T47D (cell line): ENCODE results near the gene RPA3.

ENCODE experiments used
- DNase-seq, 2 experiments: peaks; one replicate each; pipeline versions ENCODE4 v3.0.0 to v3.0.0-alpha.2; 2011 to 2012; ENCODE audit warnings: low read depth in 1 of 2, low spot score in 1 of 2
- JUND ChIP-seq: IDR thresholded peaks from 2 replicates; pipeline ENCODE4 v1.6.1; 2012; ENCODE audit warnings: low read depth
- in situ Hi-C: cut with HindIII; loops from 2 replicates; pipeline ENCODE4 v1.10.0; 2016; ENCODE audit warnings: low sequenced_read_pairs, low pct_unique_long_range_greater_than_20kb

Gene RPA3

GRCh38 chr7:7654964-7655715 lies 63.3 kb downstream of the RPA3 start:
- no peak for TF ChIP-seq JUND
- DNase-seq, result no peak
- in situ Hi-C loops, result no loop called here

- DNase-seq, result peak in 1 of 2 experiments; percentile 58
- TF ChIP-seq JUND, result no peak
- in situ Hi-C loops, result no loop called here
Measured at GRCh38 chr7:7653593-7654187, 64.7 kb downstream of the RPA3 start.

- no peak for TF ChIP-seq JUND
- in situ Hi-C loops, result no loop called here
- no peak for DNase-seq
Measured at GRCh38 chr7:7652798-7653540, 65.4 kb downstream of the RPA3 start.

- in situ Hi-C loops, result no loop called here
- no peak for DNase-seq
- no peak for TF ChIP-seq JUND
Measured at GRCh38 chr7:7651479-7651878, 66.9 kb downstream of the RPA3 start.

- in situ Hi-C loops, result no loop called here
- TF ChIP-seq JUND, result no peak
- no peak for DNase-seq
Measured at GRCh38 chr7:7650682-7651206, 67.7 kb downstream of the RPA3 start.

- TF ChIP-seq JUND, result no peak
- DNase-seq, result no peak
- in situ Hi-C loops, result no loop called here
Measured at GRCh38 chr7:7647495-7648036, 70.8 kb downstream of the RPA3 start.

GRCh38 chr7:7642081-7642480 lies 76.3 kb downstream of the RPA3 start:
- in situ Hi-C loops, result no loop called here
- no peak for TF ChIP-seq JUND
- no peak for DNase-seq

- TF ChIP-seq JUND, result no peak
- in situ Hi-C loops, result no loop called here
- no peak for DNase-seq
Measured at GRCh38 chr7:7641129-7641663, 77.2 kb downstream of the RPA3 start.

GRCh38 chr7:7640221-7641128 lies 77.9 kb downstream of the RPA3 start, which contains the start of gene UMAD1:
UMAD1 (plus strand) TSS chr7:7640752; CDS start chr7:7673372, 32,620 bp downstream.
- no peak for TF ChIP-seq JUND
- in situ Hi-C loops, result no loop called here
- peak; percentile 84 to 100 for DNase-seq

GRCh38 chr7:7639847-7640220 lies 78.6 kb downstream of the RPA3 start:
- peak in 1 of 2 experiments; percentile 49 for DNase-seq
- no peak for TF ChIP-seq JUND
- in situ Hi-C loops, result no loop called here

GRCh38 chr7:7639421-7639820 lies 79.0 kb downstream of the RPA3 start:
- TF ChIP-seq JUND, result no peak
- in situ Hi-C loops, result no loop called here
- no peak for DNase-seq
